ENCODE results near the gene RDX.

DNA sequence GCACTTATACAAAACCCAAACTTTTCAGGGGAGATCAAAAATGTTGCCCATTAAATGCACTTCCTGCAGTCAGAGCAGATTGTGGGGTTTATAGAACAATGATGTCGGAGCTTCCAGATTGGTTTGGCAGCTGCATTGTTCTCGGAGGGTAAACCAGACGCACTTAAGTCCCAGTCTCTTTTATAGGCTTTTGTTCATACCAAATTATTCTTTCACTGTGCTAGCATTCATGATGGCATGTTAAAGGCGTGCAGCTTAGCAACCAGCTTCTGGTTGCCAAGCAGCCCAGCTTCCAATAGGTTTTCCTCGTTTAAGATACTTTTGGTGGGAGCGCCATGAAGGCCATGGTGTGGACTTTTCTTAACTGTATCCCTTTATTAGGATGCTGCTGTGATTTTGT, 162.3 kb downstream of the RDX start:
- TF ChIP-seq EZH2 (IDR thresholded peaks at IDR 0.05; ENCODE audit: low read depth, low read length, severe bottlenecking) (no peak), TEAD4 (IDR thresholded peaks at IDR 0.05; ENCODE audit: low read depth, low read length) (no peak)

Data from H1 (cell line).